GM18867 (cell line): ENCODE measurements around the gene CD300LF.

Source experiments
- ATAC-seq: cut with Tn5 transposase; IDR thresholded peaks from one replicate; pipeline ENCODE4 v1.9.1; 2021; ENCODE audit warnings: mild to moderate bottlenecking, moderate library complexity; ENCODE audit not compliant: unreplicated experiment

Gene CD300LF

DNA sequence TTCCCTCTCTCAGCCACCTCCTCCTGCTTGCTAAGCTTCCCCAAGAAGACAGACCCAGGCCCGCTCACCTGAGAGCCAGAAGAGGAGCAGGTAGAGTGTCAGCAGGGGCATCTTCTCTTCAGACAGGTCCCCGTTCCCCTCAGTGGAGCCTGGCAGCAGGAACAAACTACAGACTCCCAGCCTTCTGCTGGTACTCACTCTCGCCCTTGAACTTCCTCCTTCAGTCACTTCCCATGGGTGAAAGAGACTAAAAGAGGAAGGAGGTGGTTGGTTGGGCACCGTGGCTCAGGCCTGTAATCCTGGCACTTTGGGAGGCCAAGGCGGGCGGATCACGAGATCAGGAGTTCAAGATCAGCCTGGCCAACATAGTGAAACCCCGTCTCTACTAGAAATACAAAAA lies at the start of gene CD300LF:
TSS of gene CD300LF (minus strand) at position 168 of the 400 bp plus-strand sequence. CDS start at position 111, 57 bp downstream.
- ATAC-seq = no peak

DNA sequence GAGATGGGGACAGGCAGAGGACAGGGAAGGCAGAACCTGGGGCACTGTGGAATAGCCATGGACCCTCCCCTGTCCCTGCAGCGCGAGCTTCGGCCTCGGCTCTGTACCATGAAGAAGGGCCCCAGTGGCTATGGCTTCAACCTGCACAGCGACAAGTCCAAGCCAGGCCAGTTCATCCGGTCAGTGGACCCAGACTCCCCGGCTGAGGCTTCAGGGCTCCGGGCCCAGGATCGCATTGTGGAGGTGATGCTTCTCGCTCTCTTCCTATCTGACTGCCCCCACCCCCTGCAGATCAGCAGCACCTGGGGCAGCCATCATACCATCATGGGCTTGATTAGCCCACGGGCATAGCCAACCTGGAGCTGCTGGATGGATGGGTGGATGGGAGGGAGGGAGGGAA lies 49.2 kb upstream of the CD300LF start:
- ATAC-seq = no peak

DNA sequence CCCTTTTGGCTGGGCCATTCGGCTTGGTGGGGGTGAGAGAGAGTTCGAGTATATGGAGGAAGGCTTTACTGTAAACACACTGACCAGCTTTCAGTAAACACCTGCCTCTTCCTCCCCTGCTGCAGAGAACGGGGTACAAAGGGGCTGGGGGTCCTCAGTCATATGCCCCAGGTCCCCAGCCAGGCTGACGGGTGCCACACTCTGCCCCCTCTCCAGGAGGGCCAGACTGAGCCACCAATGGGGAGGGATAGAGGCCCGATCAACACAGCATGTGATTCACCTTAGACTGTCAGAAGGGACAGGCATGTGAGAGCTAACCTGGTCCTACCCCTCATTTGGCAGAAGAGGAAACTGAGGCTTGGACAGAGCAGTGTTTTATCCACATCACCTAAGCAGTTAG lies 48.7 kb upstream of the CD300LF start:
- ATAC-seq = no peak

DNA sequence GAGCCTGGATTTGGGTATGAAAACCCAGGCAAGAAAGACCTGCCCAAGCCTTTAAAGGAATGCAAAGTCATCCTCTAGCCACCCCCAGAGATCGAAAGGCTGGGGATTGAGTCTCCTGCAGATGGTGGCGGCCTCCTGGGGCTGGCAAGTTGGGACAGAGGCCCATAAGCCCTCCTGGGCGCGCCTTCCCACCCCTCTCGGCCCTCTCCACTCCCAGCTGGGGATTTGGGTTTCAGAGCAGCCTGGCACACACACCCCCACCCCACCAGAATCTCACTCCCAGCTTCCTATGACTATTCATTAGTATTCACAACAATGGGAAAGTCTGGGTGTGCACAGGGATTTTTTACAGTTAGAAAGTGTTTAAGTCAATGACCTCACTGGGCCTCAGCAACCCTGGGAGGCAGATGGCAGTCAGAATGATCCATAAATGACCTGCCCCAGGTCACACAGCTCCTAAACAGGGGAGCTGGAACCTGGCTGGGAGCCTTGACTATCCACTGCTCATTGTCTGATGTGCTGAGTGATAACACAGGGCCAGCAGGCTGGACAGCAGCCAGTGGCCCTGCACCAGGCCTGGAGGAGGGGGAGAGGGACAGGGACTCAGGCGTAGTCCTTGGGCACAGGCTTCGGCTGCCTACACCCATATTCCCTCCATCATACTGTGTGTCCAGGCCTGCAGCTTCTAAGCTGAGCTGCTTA lies 47.8 kb upstream of the CD300LF start:
- ATAC-seq = no peak

DNA sequence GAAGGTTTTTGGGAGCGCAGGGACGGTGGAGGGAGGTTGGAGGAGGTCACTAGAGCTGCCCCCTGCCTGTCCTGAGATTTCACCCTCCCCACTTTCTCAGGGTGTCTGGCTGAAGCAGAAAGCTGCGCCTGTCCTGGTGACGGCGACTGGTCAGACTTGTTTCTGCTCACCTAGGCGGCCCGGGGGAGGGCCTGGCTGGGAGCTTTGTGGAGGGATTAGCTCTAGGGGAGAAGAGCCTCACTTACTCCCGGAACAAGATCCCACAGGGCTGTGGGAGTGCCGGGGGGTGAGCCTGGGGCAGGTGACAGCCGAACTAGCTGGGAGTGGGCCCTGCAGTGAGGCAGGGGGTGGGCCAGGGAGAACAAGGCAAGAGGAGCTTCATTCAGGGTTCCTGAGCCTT lies 47.2 kb upstream of the CD300LF start:
- ATAC-seq = no peak

DNA sequence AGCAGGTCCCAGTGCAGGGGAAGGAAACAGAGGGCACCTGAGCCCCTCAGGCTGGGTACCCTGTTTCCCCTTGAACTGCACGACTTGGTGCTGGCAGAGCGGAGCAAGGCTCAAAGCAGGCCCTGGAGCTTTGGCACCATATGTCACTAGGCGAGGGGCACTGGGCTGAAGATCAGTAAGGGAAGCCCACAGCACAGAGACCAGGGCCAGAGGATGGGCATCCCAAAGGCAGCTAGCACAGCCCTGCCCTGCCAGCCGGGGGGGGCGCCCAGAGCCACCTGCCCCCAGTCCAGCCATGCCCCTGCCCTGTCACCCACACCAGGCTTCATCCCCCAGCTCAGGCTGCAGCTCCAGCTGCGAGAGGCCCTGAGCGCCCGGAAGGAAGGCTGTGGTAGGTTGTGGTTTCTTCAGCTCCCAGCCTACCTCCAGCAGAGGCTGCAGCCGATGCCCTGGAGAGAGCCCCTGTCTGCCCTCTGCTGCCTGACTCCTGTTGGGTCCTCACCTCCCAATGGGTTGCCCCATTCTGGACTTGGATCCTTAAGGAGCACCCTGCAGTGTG lies 46.6 kb upstream of the CD300LF start:
- peak; percentile 65 for ATAC-seq

DNA sequence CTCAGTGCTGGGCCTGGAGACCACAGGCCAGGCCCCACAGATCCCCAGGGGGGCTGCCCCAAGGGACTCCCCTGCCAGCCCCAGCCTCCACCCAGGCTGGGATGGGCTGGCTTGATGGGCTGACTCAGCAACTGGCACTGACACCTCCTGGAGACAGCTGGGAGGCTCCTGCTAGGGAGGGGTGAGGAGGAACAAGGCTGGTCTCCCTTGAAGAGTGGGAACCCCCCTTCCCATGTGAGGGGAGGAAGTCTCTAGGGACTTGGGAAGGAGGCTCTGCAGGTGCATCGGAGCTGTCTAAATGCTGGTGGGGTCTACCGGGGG lies 46.1 kb upstream of the CD300LF start:
- no peak for ATAC-seq

DNA sequence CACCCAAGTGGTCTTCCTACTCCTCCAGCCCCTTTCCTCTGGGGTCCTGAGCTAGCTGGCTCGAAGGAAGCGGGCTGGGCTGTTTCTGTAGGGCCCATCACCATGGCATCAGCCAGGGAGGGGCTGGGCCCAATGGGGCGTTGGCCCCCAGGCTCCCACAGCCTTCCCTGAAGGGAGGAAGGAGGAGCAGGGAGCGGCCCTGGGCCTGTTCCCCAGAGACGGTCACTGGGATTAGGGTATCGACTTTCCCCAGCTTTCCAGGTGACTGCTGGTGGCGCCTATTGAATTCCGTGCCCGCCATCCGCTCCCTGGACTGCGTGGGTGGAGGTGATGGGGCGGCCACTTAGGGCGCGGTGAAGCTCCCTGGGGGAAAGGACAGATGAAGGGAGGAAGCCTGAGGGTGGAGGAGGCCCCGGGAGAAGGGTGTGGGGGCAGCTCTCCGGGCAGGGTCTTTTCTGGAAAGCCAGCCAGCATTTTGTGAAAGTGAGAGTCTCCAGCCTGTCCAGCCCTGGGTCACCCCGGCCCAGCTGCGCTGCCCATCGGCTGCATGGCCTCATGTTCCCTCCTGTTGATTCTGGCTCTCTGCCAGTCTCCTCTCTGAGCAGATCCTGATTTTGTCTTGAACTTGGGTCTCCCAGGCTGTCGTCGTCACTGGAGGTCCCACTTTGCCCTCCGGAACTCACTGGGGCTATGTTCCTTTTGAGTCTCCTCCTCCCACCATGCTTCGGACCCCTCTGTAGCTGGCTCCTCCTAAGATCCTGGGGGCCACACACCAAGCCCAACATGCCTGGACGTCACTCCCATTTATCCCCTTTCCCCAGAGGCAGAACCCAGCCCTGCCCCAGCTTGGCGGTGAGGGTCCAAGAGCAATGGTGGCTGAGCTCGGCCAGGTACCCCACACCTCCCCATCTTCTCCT lies 45.5 kb upstream of the CD300LF start:
- ATAC-seq = no peak

DNA sequence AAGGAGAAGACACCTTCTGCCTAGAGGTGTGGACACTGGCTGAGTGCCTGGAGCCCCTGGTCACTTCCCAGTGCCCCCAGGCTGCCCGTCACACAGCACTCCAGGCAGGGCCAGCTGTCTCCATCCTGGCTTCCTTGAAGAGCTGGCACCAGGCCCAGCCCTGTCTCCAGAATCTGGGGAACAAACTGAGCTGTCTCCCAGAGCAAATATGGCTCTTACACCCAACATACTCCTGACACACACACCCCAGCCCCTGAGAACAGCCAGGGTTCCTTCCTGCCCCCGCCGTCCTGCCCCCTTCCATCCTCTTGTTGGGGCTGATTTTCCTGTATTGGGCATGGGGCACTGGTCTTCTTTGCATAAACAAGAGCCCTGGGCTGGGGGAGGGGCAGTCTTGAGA lies 44.8 kb upstream of the CD300LF start:
- no peak for ATAC-seq

DNA sequence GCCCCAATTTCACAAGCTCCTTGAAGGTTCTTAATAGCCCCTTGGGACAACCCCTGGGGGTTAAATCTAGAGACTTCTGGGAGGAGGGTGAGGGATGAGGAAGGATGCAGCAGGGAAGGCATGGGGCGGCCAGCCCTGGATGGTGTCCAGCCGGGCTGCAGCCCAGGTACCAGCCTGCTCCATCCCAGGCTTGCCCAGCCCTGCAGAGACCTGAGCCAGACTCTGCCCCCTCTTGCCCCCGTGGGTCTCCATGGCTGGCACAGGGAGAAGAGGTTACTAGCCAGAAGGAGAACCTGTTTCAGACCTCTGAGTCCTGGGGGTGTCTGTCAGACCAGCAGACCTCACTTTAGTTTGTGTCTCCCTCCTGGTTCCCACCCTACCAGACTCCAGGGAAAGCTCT lies 44.2 kb upstream of the CD300LF start:
- ATAC-seq = no peak

DNA sequence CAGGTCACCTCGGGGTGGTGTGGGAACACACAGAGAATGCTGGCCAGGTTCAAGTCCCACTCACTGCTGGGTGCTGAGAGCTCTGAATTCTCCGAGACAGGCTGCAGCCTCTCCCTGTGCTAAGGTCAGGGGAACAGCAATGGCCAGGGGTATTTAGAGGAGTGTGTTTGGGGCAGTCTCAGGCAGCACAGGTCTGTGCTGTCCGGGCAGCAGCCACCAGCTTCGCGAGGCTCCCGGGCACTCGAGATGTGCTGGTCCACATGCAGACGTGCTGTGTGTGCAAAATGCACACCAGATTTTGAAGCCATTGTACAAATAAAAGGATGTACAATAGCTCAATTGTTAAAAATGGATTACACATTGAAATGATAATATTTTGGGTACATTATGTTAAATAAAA lies 42.8 kb upstream of the CD300LF start:
- no peak for ATAC-seq

DNA sequence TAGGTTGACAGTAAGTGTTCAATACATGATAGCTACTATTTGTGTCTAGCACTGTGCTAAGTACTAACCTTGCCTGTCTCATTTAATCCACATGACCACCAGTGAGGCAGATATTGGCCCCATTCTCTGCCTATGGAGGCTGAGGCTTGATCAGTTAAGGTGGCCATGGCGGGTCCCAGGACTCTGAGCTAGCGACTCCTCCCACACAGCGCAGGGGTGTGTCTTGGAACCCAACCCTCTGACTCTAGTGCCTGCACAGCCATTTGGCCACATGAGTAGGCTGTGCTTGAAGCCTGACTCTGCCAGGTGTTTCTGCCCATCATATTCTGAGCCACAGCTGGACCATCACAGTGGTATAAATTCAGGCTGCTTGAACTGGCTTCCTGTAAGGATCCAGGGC lies 42.1 kb upstream of the CD300LF start:
- no peak for ATAC-seq

DNA sequence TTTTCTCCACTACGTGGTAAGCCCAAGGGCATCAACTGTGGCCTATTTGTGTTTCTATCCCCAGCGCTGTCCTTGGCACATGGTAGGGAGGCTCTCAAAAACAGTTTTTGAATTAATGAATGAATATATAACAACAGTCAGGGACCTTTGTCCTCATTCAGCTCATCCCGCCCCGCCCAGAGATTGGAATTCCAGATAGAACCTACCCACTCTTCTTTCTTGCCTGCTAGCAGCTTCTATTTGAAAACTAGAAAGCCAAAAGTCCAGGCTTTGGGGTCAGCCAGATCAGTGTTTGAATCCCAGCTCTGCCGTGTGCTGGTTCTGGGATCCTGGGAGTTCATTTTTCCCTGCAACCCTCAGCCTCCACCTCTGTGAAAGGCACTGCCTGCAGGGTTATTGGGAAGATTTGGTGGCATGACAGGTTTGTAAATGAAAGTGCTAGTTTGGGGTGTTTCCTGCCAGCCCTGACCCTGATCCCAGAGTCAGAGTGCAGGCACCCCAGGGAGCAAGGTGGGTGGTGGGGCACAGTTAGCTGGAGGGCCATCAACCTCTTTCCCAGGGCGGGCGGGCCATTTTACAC lies 40.2 kb upstream of the CD300LF start:
- ATAC-seq = no peak

DNA sequence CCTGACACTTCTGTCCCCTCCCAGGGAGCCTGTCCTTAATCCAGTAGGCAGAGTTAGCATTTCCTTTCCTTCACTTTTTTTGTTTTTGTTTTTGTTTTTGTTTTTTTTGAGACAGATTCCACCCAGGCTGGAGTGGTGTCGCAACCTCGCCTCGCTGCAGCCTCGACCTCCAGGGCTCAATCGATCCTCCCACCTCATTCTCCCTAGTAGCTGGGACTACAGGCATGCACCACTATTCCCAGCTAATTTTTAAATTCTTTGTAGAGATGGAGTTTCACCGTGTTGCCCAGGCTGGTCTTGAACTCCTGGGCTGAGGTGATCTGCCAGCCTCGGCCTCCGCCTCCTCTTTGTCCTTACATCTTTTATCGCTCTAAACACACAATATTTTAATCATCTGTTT lies 39.7 kb upstream of the CD300LF start:
- ATAC-seq = no peak

DNA sequence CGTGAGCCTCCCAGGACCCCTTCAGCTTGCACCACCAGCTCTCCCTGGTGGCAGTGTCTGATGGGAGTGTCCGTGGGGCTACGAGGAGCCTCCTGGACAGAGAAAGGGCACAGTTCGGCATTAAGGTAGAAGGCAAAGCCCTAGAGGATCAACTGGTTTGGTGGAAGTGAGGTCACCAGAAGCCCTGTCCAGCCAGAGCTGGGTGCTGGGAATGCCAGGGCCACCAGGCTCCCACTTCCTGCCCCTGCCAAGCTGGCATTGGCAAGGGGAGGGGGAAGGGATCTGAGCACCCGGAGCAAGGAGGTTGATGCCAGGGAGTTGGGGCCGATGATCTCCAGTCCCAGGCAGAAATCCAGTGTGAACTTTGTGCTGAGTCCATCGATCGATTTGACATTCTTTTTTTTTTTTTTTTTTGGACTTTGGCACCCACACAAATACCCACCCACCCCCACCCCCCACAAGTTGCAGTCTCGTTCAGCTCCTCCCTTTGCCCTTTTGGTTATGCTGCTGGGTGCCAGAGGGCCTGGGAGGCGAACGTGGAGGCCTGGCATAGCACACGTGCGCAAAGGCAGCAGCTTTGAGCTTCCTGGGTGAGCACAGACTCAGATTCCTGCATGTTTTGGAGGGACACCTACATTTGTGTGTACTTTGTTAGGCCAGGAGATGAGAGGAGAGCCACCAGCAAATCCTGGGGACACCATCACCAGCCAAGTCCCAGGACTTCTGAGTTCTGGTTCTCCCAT lies 37.8 kb upstream of the CD300LF start:
- no peak for ATAC-seq

DNA sequence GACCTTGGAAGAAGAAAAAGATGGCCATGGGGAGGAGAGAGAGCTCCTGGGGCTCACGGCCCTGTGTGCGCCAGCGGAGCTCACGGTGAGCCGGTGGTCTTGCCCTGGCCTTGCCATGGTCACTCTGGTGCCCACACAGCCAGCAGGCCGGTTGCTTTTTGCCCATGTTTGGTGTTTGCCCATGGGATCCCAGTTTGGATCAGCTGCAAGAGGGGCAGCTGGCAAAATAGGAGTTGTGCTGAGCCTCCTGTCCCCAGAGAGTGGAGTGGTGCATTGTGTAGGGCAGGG lies 37.3 kb upstream of the CD300LF start:
- ATAC-seq = no peak

DNA sequence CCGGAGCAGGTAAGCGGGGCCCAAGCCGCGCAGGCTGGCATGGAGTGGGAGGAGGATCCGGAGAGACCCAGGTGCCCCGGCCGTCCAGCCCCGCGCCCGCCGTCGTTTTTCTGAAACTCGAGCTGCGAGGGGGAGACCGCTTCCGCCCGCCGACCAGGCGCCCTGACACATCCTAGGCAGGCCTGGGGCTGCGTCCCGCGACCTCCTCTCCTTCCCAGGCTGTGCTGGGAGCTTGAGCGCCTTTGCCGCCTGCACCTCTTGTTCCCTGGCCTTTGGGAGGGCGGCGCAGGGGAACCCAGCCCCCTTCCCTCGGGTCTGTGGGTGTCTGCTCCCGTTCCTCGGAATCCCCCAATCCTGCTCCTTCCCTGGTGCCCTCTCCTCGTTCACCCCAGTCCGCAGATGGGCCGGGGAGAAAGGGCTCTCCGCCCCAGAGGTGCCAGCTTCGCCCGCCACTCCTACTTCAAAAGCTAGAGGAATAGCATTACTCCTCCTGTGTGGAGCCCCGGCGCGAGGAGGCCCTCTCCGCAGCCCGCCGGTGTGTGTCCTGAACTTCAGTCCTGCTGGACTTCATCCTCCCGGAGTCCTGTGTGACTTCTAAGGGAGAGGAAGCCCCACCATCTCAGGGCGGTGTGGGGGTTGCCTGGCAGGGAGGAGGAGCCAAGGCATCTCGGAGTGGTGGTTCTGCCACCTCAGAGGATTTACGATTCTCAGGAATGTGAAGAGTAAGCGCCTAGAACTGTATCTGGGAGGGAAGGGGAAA lies 36.7 kb upstream of the CD300LF start:
- peak; percentile 2 for ATAC-seq

DNA sequence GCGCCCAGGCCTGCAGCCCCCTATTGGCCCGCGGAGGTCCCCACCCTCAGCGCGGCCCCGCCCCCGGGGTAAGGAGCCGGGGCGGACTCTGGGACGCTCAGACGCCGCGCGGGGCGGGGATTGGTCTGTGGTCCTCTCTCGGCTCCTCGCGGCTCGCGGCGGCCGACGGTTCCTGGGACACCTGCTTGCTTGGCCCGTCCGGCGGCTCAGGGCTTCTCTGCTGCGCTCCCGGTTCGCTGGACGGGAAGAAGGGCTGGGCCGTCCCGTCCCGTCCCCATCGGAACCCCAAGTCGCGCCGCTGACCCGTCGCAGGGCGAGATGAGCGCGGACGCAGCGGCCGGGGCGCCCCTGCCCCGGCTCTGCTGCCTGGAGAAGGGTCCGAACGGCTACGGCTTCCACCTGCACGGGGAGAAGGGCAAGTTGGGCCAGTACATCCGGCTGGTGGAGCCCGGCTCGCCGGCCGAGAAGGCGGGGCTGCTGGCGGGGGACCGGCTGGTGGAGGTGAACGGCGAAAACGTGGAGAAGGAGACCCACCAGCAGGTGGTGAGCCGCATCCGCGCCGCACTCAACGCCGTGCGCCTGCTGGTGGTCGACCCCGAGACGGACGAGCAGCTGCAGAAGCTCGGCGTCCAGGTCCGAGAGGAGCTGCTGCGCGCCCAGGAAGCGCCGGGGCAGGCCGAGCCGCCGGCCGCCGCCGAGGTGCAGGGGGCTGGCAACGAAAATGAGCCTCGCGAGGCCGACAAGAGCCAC lies 36.0 kb upstream of the CD300LF start, which contains the start of gene NHERF1:
TSS of gene NHERF1 (plus strand) at position 100 of the 750 bp plus-strand sequence. CDS start at position 319, 219 bp downstream.
- ATAC-seq = peak; percentile 90

DNA sequence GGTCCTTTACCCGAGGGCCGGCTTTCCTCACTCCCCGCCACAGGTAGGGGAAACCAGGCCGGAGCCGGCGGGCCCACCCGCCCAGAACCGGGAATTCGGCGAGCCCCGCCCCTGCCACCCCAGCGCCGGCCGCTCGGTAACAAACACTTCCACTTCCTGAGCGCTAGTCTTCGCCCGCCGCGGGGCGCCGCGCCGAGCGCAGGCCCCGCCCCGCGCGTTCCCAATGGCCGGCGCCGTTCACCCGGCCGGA lies 35.5 kb upstream of the CD300LF start:
- ATAC-seq = no peak

DNA sequence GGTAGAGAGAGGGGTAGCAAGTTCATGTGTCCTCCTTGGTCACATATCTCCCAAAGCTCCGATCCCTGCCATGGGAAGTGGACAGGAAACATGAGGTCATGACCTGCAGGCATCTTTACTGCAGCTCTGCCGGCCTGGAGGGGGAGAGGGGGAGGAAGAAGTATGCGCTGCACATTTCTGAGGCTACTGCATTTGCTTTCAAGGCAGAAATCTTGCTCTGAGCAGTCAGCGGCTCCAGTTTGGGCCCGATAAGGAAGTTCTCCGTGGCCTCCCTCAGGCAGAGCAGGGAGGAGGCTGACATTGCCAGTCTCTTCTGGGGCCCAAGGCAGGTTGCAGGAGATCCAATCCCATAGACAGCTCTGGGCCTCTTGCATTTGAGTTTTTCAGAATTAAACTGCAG lies 34.2 kb upstream of the CD300LF start:
- no peak for ATAC-seq
